BE2C (cell line): Measurements from ENCODE around the gene NFKBIL1.
A peak's percentile ranks its signal among the peaks of the same experiment; 100 is the strongest.

Experiments
- DNase-seq: peaks from one replicate; pipeline ENCODE4 v3.0.0-alpha.2; 2020
- H3K27me3 ChIP-seq: fragments of 250-450 bp; sonication (Bioruptor Pico); 2 replicates; pipeline ENCODE4 v1.5.1; 2020; ENCODE audit warnings: mild to moderate bottlenecking
- H3K36me3 ChIP-seq: fragments of 250-450 bp; sonication (Bioruptor Pico); 2 replicates; pipeline ENCODE4 v1.5.1; 2020; ENCODE audit warnings: mild to moderate bottlenecking
- H3K4me1 ChIP-seq: fragments of 250-450 bp; sonication (Bioruptor Pico); 2 replicates; pipeline ENCODE4 v1.5.1; 2020
- H3K4me3 ChIP-seq: 2 replicates; pipeline ENCODE4 v1.5.1; 2011; ENCODE audit warnings: low read depth, low read length
- H3K9me3 ChIP-seq: fragments of 250-450 bp; sonication (Bioruptor Pico); 2 replicates; pipeline ENCODE4 v1.5.1; 2020
- CTCF ChIP-seq: IDR thresholded peaks from 2 replicates; pipeline ENCODE4 v1.5.1; 2012; ENCODE audit warnings: mild to moderate bottlenecking, low read depth, low read length

The NFKBIL1 gene

GRCh38 chr6:31582230-31582643 lies 34.8 kb downstream of the NFKBIL1 start, which contains the start of gene LTB:
Gene LTB (minus strand): TSS chr6:31582424. CDS start chr6:31582417, 7 bp downstream.
- TF ChIP-seq CTCF = no peak
- peak within 1 kb of the TSS; percentile 86 for H3K4me3 ChIP-seq
- no peaks in the 10 kb centered on the region for H3K9me3 ChIP-seq
- DNase-seq = no peak
- no peaks in the 10 kb centered on the region for H3K4me1 ChIP-seq
- H3K36me3 ChIP-seq = no peaks in the 10 kb centered on the region
- H3K27me3 ChIP-seq = no peaks in the 10 kb centered on the region

- no peaks in the 10 kb centered on the region for H3K27me3 ChIP-seq
- peak; percentile 55 for TF ChIP-seq CTCF
- no peak for DNase-seq
Observed at GRCh38 chr6:31585491-31585890, 38.1 kb downstream of the NFKBIL1 start.

GRCh38 chr6:31586008-31586407 lies 38.6 kb downstream of the NFKBIL1 start, which contains the start of gene LST1:
Gene LST1 (plus strand): TSS chr6:31586277. CDS start chr6:31587300, 1,023 bp downstream.
- peaks cover 13% of the 10 kb centered on the region for H3K4me1 ChIP-seq
- no peaks in the 10 kb centered on the region for H3K9me3 ChIP-seq
- no peak for TF ChIP-seq CTCF
- no peaks in the 10 kb centered on the region for H3K27me3 ChIP-seq
- H3K4me3 ChIP-seq = no peak within 1 kb of the TSS
- H3K36me3 ChIP-seq = no peaks in the 10 kb centered on the region
- no peak for DNase-seq

More at GRCh38 chr6:31585491-31585890, 38.1 kb downstream of the NFKBIL1 start:
- H3K36me3 ChIP-seq = no peaks in the 10 kb centered on the region
- H3K9me3 ChIP-seq = no peaks in the 10 kb centered on the region
- peaks cover 13% of the 10 kb centered on the region for H3K4me1 ChIP-seq
- H3K4me3 ChIP-seq = no peak overlapping the region

- Histone ChIP-seq H3K27me3 (no peaks in the 10 kb centered on the region), H3K4me1 (peaks cover 13% of the 10 kb centered on the region), H3K36me3 (no peaks in the 10 kb centered on the region), H3K9me3 (no peaks in the 10 kb centered on the region), H3K4me3 (no peak overlapping the region)
- no peak for TF ChIP-seq CTCF
- no peak for DNase-seq
Observed at GRCh38 chr6:31586599-31587281, 39.3 kb downstream of the NFKBIL1 start.

- H3K4me1 ChIP-seq = peaks cover 13% of the 10 kb centered on the region
- H3K9me3 ChIP-seq = no peaks in the 10 kb centered on the region
- H3K27me3 ChIP-seq = no peaks in the 10 kb centered on the region
- H3K4me3 ChIP-seq = no peak overlapping the region
- DNase-seq = no peak
- H3K36me3 ChIP-seq = no peaks in the 10 kb centered on the region
- TF ChIP-seq CTCF = no peak
Observed at GRCh38 chr6:31587791-31588777, 40.7 kb downstream of the NFKBIL1 start.
